Urinary bladder (tissue), 4 donors: ENCODE measurements around the gene C2CD3. TPM values are rescaled to one million over a fixed set of nuclear protein-coding genes. Genes with fewer than 3 reads are reported as not detected.

Experiments
- DNase-seq: peaks from one replicate; pipeline ENCODE4 v3.0.0-alpha.2; 2015; ENCODE audit errors: extremely low spot score
- H3K27ac ChIP-seq: one replicate; pipeline ENCODE4 v1.5.1; 2013; ENCODE audit warnings: low read depth, mild to moderate bottlenecking, moderate library complexity
- H3K36me3 ChIP-seq: one replicate; pipeline ENCODE4 v1.6.1; 2013; ENCODE audit warnings: mild to moderate bottlenecking, moderate library complexity; ENCODE audit not compliant: insufficient read depth
- H3K4me1 ChIP-seq: one replicate; pipeline ENCODE4 v1.6.1; 2013; ENCODE audit warnings: mild to moderate bottlenecking, moderate library complexity; ENCODE audit not compliant: insufficient read depth
- H3K4me3 ChIP-seq: one replicate; pipeline ENCODE4 v1.5.1; 2013; ENCODE audit warnings: low read depth, low read length
- WGBS: extraction: QIAGEN DNeasy Blood & Tissue Kit; methylation state at CpG from one replicate; pipeline ENCODE4 v1.1.7; 2013; 5-methylcytosine and 5-hydroxymethylcytosine counted together
- polyA plus RNA-seq: library from polyadenylated mRNA; stranded (reverse); fragments of 200-250 nt; gene quantifications from one replicate; pipeline ENCODE4 v1.2.3, GENCODE V29; 2013
- small RNA-seq: library from RNA; depleted of rRNA; stranded (forward); fragments of <200 nt; gene quantifications from one replicate; pipeline ENCODE3, GENCODE V24; 2014
- total RNA-seq: library from RNA; depleted of rRNA; stranded (reverse); fragments of >200 nt; gene quantifications from one replicate; pipeline ENCODE4 v1.2.3, GENCODE V29; 2014
- donor health status: healthy with polysubstance abuse.
- donor health status: healthy.

Gene C2CD3
- total and polyA plus RNA-seq, 2 donors = 9.8 to 19.5 TPM

DNA sequence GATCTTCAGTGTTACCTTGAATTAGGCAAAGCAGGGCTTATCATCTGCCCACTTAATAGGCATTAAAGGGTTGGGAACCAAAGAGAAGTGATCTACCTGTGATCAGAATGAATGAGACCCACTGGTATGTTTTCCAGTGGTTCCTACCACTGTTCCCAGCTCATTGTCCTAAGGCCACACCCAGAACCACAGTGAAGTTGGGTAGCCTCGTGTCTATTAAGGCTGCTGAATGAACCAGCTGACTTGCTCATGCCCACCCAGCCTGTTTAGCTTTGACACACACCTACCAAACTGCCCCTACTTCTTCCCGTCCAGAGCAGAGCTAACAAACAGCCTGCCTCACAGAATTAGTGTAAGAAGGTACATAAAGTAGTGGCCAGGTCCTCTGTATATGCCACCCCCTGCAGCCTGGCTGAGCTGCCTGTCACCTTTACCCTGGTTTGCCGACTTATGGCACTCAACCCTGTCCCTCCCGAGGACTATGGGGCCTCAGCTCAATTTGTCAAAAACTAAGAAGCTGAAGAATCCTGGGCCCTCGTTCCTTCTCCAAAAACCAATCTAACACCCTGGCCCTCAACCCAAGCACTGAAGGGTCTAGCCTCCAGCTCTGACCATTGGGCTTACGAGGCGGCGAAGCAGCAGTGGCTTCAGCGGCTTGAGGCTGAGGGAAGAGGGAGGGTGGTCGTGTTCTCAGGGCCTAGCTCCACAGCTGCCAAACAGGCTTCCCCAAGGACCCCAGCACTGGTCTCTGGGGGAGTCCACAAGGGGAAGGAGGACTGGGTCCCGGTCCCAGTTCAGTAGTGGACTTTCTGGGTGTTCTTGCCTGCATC, 198.0 kb downstream of the C2CD3 start:
- Histone ChIP-seq H3K4me1 (no peaks in the 10 kb centered on the region), H3K36me3 (no peaks in the 10 kb centered on the region), H3K4me3 (no peak overlapping the region), H3K27ac (no peak overlapping the region)
- 83% methylated on average over 11 of the region's 11 CpGs for WGBS
- DNase-seq = no peak

DNA sequence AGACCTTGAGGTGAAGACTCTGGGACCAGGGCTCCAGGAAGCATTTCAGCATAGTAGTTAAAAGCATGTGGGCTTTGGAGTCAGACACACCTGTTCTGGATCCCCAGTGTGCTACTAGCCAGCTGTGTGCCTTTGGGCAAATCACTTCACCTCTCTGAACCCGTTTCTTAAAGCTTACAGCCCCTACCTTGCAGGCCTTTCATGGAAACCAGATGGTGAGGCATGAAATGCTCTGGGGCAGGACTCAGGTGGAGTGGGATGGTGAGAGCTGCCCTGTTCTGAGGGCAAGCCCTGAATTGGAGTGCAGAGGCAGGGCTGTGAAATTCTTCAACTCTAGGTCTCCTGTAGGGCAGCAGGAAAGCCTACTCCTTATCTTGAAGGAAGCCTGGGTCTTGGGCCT, 198.6 kb downstream of the C2CD3 start:
- WGBS = 85% methylated on average over 1 of the region's 1 CpG
- no peaks in the 10 kb centered on the region for H3K4me1 ChIP-seq
- no peak for DNase-seq
- no peaks in the 10 kb centered on the region for H3K36me3 ChIP-seq
- no peak overlapping the region for H3K4me3 ChIP-seq
- no peak overlapping the region for H3K27ac ChIP-seq

DNA sequence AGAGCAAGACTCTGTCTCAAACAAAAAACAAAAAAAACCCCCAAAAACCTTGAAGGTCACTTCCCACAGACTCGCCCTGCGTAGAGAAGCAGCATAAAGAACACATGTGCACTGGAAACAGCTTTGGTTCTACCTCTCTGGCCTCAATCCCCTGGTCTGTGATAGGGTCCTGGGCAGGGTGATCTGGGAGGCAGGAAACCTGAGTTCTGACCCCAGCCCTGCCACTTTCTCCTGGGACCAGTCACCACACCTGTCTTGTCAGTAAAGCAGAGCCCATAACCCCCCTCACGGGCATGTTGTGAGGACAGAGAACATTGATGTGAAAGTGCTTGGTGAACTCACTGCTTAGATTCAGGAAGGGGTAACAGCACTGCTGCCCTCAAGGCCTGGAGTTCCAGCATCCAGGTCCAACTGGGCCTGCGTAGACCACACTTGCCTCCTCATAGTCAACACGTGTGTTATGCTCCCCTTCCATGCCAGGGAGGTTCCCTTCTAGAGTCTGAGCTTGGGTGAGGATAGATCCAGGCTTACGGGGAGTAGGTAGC, 199.6 kb downstream of the C2CD3 start:
- no peak for DNase-seq
- no peak overlapping the region for H3K4me3 ChIP-seq
- WGBS = 93% methylated on average over 6 of the region's 6 CpGs

DNA sequence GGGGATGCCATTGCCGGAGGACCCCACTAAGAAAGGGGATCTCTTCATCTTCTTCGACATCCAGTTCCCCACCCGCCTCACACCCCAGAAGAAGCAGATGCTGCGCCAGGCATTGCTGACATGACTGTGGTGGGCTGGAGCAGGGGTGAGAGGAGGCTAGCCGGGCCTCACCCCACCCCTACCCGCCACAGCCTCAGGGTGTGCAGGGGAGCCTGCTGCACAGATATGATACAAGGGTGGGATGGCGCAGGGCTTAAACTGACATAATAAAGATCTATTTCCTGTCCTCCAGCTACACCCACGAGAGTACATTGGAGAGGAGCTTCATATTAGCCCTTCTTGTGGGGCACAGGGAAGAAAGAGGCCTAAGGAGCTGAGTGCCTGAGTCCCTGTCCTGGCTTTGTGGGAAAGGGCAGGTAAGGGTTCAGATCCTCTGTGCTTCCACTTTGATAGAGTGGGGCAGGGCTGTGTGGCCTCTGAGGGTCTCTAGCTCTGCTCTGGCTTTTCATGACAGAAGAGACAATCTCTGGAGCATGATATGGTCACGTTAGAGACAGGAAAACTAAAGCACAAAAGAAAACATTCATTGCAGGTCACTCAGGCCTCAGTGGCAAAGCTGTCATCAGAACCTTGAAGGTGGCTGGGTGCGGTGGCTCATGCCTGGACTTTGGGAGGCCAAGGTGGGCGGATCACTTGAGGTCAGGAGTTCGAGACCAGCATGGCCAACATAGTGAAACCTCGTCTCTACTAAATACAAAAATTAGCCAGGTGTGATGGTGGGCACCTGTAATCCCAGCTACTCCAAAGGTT, 200.6 kb downstream of the C2CD3 start:
- DNase-seq = no peak
- no peaks in the 10 kb centered on the region for H3K36me3 ChIP-seq
- 81% methylated on average over 13 of the region's 13 CpGs for WGBS
- no peak overlapping the region for H3K4me3 ChIP-seq
- no peak overlapping the region for H3K27ac ChIP-seq
- H3K4me1 ChIP-seq = no peaks in the 10 kb centered on the region

More for the DNA sequence above, 199.6 kb downstream of the C2CD3 start:
- no peak overlapping the region for H3K27ac ChIP-seq
- no peaks in the 10 kb centered on the region for H3K4me1 ChIP-seq
- no peaks in the 10 kb centered on the region for H3K36me3 ChIP-seq

DNA sequence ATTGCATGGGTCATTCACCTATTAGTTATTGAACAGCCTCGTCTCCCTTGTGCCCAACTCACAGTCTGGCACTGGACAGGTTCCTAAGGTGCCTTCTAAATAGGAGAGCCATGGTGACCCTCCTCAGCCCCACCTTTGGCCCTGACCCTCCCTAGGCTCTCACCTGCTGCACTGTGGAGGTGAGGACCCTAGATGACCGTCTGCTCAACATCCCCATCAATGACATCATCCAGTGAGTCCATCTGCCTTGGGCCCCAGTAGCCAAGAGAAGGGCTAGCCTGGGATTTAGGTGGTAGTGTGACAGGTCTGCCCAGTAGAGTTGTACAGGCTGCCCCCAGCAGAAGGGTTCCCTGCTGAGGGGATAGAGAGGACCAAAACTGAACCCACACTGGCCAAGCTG, 201.7 kb downstream of the C2CD3 start:
- WGBS = 73% methylated on average over 2 of the region's 2 CpGs
- no peak for DNase-seq
- Histone ChIP-seq H3K4me3 (no peak overlapping the region), H3K27ac (no peak overlapping the region), H3K36me3 (no peaks in the 10 kb centered on the region), H3K4me1 (no peaks in the 10 kb centered on the region)

DNA sequence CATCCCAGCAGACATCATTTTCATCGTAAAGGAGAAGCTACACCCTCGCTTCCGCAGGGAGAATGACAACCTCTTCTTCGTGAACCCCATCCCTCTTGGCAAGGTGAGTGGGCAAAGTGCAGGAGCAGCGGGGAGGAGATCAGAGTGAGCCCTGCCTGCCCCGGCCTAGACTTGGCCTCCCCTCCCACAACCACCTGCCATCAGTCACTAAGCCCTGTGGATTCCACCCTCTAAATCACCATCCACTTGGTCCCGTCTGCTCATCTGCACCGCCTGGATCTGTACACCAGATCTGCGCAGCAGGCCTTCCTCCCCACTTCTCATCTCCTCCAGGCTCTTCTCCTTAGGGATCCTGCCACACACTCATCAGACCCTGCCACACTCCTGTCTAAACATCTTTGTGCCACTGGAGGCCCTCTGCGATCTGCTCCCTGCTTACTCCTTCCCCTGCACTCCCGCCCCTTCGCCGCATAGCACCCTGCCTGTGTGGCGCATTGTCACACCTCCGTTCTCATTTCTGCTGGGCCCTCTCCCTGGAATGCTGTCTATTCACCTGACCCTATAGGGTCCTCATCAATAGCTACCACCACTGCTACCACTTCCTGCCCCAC, 202.3 kb downstream of the C2CD3 start:
- Histone ChIP-seq H3K4me1 (no peaks in the 10 kb centered on the region), H3K27ac (no peak overlapping the region), H3K4me3 (no peak overlapping the region), H3K36me3 (no peaks in the 10 kb centered on the region)
- no peak for DNase-seq
- 92% methylated on average over 15 of the region's 15 CpGs for WGBS

DNA sequence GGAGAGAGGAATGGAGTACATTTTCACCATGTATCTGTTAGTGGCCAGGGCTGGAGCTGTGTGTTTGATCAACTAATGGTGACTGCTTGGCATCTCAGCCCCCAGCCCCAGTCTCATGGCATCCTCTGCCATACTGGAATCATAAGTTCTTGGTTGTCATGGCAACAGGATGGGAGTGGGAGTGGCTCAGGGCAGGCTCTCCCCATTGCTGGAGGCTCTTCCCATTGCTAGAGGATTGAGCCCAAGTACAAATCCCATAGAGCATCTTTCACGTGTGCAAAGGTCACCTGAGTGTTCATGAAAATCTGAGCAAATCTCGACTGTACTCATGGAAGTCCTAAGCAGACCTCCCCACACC, 205.1 kb downstream of the C2CD3 start:
- no peaks in the 10 kb centered on the region for H3K4me1 ChIP-seq
- WGBS = 69% methylated on average over 2 of the region's 2 CpGs
- DNase-seq = no peak

DNA sequence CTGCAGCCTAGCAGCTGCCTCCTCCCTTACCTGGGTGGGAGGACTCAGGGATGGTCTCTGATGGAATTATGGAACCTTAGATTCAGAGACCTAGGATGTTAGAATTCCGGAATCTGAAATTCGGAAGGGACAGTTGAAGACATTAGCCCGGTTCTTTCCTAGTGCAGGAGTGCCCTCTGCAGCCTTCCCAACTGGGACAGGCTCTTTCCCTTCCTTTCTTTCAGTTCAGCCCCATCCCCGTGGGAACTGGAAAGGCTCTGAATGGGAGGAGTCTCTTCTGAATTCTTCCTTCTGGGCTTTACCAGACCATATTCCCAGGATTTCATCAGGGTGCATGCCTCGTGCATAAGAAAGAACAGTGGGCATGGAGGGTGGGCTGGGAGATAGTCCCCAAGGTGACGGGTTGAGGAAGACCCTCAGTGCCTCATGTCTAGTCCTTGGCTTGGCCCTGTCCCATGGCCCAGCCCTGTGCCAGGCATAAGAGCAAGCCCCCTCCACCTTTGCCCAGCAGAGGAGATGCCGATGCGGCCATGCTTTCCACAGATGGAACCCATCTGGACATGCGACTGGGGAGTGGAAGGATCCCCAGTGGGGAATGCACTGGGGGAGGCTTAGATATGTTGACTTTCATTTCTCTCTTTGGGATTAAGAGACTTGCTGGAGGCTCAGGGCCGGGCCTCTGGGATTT, 205.6 kb downstream of the C2CD3 start:
- no peak overlapping the region for H3K4me3 ChIP-seq
- no peak overlapping the region for H3K27ac ChIP-seq
- 51% methylated on average over 10 of the region's 10 CpGs for WGBS
- DNase-seq = no peak
- no peaks in the 10 kb centered on the region for H3K36me3 ChIP-seq
- H3K4me1 ChIP-seq = no peaks in the 10 kb centered on the region

More for the DNA sequence above, 205.1 kb downstream of the C2CD3 start:
- Histone ChIP-seq H3K4me3 (no peak overlapping the region), H3K36me3 (no peaks in the 10 kb centered on the region), H3K27ac (no peak overlapping the region)

DNA sequence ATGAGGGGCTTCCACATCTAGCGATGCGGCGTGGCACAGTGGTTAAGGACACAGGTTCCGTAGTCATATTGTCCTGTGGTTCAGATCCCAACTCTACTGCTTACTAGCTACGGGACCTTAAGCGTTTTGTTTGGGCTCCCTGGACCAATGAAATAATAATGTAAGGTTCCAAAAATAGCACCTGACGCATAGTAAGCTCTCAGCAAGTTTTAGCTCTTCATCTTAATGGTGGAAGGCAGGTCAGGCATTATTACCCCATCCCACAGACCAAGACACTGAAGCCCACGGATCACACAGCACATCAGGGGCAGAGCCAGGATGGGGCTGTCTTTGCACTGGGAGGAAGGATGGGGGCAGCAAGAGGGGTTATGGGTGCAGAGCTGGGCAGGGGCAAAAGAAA, 206.9 kb downstream of the C2CD3 start:
- Histone ChIP-seq H3K4me1 (no peaks in the 10 kb centered on the region), H3K27ac (no peak overlapping the region), H3K4me3 (no peak overlapping the region), H3K36me3 (no peaks in the 10 kb centered on the region)
- no peak for DNase-seq
- 75% methylated on average over 8 of the region's 8 CpGs for WGBS

Small RNA genes lying within 50 kb of the gene (small RNA-seq; reads per million reads assigned to genes)
- not detected for gene AP002392.1

Other genes with a start within 250 kb of the C2CD3 start
- 0.58 TPM for gene DNAJB13, start 220.0 kb downstream of the C2CD3 start, total RNA-seq
- 0.38 TPM for gene DNAJB13, start 220.0 kb downstream of the C2CD3 start, polyA plus RNA-seq
- gene UCP2, start 188.2 kb downstream of the C2CD3 start, total RNA-seq = 16.2 TPM
- 29.6 TPM for gene UCP2, start 188.2 kb downstream of the C2CD3 start, polyA plus RNA-seq
- 0.85 TPM for gene UCP3, start 161.9 kb downstream of the C2CD3 start, total RNA-seq
- 1.2 TPM for gene UCP3, start 161.9 kb downstream of the C2CD3 start, polyA plus RNA-seq
- gene PPME1, start 287 bp upstream of the C2CD3 start, total RNA-seq = 24.5 TPM
- gene PPME1, start 287 bp upstream of the C2CD3 start, polyA plus RNA-seq = 33.4 TPM
- 1.0 TPM for gene P4HA3, start 140.6 kb upstream of the C2CD3 start, total RNA-seq
- 5.1 TPM for gene P4HA3, start 140.6 kb upstream of the C2CD3 start, polyA plus RNA-seq
- gene PGM2L1, start 227.4 kb upstream of the C2CD3 start, total RNA-seq = 14.1 TPM
- 5.2 TPM for gene PGM2L1, start 227.4 kb upstream of the C2CD3 start, polyA plus RNA-seq